NCI-H1417 treated with DMSO at 0.1 percent for 48 hours (cell line): ENCODE data around the gene TFEB.

Experiments used
- DNase-seq: peaks from one replicate; lab custom pipeline; 2025; lab: John Stamatoyannopoulos, UW

The TFEB gene

DNA sequence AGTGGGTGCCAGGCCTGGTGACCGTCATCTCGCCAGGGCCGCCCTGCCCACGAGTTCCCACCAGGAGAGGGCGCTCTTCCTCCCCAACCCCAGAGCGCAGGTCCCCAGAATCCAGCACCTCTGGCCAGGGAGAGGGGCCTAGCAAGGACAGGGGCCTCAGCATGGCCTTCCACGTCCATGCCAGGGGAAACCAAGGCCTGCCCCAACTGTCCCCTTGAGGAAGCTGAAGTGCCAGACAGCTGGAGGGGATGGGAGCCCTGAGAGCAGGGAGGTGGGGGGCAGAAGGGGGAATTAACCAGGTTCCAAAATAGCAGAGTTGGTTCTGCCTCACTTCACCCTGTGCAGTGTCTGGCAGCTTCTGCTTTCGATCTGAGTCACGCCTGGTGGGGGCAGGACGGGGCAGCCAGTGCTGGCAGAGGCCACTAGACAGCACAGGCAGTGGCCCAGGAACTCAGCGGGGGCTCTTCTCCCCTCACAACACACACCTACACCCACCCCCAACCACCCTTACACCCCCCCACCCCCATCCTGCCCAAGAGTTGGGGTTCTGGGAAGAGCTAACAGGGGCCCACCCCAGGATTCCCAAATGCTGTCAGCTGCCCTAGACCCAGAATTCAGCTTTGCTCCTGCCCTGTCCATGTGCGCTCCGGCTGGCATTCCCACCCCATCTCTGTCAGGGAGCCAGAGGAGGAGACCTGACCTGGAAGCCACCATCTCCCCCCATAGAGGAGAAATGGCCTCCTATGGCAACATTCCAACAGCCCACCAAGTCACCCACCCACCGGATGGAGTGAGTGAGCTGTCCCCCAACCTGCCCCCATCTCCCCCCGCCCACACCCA is 29.2 kb downstream of the TFEB start:
- DNase-seq, result no peak

DNA sequence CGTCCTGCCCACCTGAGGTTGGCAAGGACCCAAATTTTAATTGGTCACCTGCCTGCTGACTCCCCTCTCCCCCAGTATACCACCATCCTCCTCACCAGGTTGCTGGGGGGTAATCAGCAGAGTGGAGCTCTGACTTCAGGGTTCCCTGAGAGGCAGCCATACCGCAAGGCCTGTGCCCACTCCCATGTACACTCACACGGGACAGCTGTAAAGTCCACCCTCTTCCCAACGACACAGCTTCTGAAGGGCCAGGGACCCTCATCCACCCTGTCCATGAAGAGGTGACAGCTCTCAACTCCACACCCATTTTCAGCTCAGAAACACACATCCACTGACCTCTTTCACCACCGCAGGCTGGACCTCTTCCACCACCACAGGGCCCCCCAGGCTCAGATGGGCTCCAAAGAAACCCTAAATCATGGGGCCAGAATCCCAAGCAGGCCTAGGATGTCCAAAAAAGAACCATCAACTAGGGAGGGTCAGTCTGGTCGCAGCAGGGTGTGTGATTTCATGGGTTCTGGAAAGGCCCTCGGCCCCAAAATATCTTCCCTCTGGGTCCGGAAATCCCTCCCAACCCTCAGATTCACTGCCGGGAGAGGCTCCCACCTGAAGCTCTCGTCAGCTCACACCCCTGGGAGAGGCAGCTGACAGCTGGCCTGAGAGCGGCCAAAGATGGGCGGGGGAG is 30.0 kb downstream of the TFEB start:
- no peak for DNase-seq

DNA sequence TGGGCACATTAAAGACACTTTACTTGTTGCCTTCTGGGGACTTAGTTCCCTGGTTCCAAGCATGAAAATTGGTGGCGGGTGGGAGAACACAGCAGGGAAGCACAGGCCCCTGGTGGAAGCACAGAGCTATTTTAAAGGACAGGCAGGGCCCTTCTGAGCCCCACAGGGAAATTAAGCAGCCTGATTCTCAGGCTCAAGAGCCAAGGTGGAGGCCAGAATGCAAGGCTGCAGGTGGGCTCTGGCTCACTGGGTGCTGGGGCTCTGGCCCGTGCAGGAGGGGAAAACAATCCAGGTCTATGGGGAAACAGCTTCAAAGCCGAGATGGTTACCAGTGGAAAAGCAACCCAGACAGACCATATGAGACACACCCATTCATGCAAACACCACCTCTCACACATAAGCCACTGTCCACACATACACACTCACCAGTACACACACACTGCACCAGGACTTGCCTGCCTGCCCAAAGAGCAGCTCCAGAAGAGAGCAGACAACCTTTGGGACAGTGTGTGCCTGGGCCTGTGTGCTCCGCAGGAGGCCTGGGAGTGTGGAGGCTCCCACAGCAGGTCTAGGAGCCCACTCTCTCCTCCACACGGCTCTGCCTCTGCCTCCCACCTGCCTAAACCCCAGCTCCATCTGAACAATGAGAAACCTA is 30.6 kb downstream of the TFEB start:
- DNase-seq, result no peak

DNA sequence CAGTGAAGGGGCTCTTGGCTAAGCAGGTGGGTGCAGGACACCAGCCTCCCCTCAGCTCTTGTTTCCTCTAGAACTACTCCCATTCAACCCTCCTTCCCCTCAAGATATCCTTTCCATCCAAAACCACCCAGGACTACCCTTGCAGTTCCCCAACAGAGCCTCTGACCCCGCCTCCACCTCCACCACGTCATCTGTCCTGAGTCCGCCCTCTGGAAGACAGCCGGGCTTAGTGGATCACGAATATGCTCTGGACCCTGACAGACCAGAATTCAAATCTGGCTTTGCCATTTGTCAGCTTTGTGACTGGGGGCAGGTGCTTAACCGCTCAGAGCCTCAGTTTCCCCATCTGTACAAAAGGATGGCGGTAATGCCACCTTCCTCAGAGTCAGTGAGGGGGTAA is 31.4 kb downstream of the TFEB start:
- no peak for DNase-seq

DNA sequence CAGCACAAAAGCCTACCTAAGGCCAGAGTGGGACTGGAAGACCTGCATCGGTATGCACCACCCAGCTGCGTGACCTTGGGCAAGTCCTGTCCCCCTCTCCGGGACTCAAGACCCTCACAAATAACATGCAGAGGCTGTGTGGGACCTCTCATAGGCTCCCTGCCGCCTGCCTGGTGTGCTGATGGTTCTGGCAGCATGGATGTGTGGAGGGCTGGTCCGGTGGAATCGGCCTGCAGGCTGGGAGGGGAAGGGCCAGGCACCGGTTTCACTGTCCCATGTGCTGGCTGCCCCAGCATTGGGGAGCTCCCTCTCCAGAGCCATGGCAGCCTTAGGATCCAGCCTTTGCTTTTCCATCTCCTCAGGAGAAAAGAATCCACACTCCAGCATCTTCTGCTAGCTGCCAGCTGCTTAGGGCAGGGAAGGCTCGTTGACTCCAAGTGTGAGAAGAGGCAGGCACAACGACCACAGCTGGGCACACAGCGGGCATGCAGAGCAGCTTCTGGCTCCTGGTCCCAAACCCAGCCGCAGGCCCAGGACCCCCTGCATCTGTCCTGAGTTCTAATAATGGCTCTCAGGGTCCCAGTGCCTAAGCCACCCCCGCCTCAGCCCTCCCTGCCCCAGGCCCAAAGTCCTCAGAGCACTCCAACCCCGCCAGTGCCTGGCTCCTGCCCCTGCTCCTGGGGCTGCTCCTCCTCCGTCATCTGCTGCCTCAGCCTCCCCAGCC is 32.5 kb downstream of the TFEB start:
- DNase-seq, result no peak

DNA sequence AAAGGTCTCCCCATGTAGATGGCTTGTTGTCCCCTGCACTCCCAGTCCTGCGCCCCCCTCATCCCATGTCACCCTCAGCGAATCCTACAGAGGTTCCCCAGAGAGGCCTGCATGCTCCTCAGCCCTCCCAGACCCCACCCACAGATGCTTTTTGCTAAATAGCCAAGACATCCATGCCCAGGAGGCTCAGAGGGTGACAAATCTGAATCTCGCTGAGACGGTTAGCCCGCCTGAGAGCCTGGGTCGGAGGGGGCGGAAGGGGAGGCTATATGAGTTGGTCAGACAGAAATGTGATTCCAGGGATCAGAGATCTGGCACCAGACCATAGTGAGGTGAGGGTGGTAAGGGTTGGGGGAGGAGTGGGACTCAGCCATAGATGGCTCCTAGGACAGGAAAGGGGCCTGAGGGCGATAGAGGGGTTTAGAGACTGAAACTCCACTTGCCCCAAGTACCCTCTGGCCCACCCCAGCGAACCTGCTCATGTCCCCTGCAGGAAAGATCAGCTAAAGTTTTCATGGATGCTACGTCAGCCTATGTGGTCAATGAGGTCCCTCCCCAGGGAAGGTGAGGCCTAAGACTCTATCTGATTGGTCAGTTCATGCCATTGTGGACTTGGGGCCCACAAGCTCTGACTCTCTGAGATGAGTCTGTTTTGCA is 33.2 kb downstream of the TFEB start:
- no peak for DNase-seq

DNA sequence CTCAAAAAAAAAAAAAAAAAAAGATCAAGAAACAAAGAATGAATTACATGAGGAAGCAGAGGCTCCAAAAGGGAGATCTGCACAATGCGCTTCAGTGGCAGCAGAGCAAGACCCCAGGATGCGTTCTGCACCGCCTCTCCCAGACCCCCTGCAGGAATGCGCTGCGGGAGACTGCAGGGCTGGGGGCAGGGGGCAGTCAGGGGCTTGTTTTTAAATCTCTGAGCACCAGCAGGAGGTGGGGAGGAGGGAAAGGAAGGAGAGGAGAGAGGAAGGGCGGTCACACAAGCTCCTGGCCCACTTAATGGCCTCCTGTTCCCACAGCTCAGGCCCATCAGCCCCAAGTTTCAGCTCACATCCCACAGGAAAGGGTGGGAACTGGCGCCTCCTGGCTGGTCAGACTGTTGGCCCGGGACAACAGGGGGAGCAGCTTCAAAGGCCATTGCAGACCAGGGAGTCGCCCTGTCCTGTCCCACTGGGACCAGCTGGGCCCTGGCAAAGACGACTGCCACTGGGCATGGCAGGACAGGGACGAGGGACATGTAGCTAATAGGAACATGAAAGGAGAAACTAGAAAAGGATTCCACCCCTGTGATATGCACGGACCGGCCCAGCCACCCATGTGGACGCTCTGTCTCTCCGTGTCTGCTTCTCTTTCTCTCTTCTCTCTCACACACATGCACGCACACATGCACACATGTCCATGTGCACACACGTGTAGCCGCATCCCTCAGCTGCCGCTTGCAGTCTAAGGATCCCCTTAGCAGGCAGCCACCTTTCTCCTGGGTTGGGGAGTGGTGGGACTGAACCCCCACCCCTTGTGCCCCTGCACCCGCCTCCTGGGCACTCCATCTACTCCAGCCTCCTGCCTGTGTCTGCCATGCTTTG is 34.7 kb downstream of the TFEB start:
- no peak for DNase-seq

DNA sequence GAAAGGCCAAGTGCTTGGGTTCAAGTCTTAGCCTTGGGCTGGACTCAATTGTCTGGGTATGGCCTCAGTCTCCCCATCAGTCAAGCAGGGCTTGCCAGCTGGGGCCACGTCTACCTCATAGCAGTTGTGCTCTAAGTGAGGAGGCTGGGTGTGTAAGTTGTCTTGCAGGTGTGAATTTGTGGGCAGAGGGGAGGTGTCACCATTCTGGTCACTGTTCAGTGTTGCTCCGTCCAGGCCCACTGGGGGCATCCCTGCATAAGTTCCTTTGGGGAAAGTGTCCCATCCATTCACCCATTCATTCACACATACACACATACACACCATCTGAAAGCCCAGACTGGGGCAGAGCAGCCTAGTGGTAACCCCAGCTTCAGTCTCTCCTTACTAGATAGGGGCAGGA is 36.3 kb downstream of the TFEB start:
- DNase-seq, result no peak

DNA sequence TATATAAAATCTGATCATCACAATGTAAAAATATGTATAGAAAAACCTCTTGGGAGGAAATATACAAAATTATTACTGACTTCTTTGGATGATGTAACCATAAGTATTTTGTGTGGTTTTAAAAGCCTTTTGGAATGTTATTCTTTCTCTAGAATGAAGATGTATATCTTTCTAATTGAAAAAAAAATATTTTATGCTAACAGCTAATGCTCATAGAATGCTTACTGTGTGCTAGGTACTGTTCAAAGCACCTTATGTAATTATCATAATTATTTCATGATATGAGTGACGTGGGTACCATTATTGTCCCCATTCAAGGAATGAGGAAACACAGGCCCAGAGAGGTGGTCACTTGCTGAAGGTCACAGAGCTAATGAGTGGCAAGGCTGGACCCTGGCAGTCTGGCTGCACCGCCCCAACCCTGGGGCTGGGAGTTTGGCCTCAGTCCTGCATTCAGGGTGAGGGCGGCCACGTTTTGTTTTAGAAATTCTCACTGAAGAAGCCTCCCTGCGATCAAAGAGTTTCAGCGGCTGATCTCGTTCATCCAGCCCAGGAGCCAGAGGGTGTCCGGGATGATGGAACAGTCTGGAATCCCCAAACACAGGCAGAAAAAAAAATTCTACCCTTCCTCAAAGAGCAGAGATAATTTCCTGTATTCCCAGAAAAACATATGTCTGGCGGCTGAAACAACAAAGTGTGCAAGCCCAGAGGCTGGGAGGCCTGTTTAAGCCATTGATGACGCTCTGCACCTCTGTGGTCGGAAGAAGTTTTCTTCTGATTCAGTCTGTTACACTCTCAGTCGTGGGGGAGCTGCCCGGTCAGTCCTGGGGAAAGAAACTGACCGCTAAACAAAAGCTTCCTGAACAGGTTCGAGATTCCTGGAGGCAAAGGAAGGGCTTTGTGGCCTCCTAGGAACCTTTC is 37.3 kb downstream of the TFEB start:
- DNase-seq, result no peak

DNA sequence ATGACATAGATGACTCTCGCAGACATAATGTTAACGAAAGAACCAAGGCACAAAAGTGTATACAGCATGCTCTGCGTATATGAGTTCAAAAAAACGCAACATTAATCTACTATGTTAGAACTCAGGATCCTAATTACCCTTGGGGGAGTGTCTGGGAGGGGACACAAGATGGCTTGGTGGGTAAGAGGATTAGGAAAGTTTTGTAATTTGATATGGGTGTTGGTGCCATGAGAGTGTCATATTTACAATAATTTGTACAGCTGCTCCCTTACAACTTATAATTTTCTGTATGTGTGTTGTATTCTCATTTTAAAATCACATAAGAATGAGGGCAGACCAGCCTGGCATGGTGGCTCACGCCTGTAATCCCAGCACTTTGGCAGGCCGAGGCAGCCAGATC is 38.6 kb downstream of the TFEB start:
- no peak for DNase-seq

DNA sequence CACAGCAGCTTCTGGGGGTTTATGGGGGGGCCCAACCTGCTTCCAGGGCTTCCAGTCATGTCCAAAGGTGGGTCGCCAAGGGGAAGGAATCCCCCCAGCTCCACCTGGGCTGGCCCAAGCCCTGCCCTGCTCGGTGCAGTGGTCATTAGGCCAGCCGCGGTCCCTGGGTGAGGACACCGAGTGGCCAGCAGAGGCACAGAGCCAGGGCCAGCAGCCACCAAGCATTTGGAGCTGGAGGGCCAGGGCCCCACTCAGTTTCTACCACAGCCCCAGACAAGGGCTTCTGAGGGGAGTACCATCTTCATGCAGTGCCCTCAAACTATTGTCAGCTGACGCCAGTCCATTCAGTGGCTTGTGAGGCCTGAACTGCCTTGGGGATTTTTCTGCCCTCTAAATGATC is 39.6 kb downstream of the TFEB start:
- DNase-seq, result no peak

DNA sequence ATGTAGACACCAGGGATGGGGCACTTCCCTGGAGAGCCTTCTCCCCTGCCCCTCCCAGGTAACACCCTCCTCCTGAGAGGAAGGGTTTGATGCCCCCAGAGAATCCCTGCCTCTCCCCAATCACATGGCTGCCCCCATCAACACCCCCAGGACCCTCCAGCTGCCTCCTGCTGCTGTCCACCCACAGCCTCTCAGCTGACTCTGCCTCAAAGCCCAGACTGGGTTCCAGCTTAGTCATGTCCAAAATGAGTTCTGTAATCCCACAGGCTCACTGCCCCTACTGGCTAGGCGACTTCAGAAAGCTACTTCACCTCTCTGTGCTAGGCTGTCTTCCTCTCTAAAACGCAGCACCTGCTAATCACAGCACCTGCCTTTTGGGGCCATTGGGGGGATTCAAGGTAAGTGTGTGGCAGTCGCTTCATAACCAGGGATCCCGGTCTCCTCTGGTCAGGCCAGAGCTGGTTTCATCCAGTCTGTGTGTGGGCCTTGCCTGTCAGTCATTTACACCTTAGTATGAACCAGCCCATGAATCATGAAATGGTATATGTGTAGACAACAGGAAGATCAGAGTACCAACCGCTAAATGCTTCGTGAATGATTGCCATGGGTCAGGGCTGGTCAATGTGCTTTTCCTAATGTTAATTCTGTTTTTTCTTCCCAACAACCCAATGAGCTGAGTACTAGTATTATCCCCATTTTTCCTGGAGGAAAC is 40.4 kb downstream of the TFEB start:
- no peak for DNase-seq

DNA sequence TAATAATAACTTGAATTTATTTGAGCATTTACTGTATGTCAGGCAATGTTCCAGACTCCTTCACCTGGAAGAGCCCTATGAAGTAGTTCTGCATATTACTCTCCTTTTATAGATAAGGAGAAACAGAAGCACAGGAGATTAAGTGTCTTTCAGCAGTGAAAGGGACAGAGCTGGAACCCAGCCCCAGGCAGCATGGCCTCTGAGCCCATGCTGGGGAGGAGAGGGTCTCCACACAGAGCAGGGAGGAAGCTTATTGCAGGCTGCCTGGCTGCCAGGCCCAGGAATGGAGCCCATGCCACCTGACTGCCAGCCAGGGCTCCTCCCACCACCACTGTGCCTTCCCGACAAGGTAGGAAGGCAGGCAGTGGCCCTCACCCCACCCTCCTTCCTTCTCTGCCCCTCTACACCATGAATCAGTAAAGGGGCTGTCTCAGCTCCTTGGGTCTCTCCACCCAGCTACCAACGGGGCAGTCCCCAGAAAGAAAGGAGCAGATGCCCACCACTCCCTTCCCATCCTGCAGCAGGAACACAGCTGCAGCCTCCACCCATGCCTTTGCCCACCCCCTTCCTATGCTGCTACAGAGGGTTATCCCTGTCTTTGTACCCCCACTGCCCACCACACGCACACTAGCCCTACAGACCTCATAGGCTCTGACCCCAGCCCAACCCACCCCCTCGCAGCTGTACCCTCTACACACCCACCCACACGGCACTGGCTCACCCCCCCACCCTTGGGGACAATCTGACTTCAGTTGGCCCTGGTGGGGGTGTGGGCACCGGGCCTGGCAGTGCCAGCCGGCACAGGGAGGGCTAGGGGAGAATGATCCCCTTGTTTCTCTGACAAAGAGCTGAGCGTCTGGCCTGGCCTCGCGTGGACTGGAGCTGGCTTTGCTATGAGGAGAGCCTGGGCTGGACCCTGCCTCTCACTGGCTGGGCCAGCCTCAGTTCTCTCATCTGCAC is 41.8 kb downstream of the TFEB start:
- DNase-seq, result no peak

DNA sequence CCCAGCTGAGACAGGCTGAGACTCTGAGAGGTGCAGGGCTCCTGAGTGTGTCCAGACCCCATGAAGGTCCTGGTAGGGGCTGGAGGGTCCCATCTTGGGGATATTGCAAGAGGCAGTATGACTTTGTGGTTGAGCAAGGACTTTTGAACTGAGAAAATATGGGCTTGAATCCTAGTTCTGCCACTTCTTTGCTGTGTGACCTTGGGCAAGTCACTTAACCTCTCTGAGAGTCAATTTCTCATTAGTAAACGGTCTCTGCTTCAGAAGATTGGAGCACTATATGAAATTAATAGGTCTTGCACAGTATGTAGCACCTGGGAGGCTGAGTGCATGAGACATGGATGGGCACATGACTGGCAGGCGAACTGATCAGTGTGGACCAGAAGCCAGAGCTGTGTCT is 42.7 kb downstream of the TFEB start:
- DNase-seq, result no peak

DNA sequence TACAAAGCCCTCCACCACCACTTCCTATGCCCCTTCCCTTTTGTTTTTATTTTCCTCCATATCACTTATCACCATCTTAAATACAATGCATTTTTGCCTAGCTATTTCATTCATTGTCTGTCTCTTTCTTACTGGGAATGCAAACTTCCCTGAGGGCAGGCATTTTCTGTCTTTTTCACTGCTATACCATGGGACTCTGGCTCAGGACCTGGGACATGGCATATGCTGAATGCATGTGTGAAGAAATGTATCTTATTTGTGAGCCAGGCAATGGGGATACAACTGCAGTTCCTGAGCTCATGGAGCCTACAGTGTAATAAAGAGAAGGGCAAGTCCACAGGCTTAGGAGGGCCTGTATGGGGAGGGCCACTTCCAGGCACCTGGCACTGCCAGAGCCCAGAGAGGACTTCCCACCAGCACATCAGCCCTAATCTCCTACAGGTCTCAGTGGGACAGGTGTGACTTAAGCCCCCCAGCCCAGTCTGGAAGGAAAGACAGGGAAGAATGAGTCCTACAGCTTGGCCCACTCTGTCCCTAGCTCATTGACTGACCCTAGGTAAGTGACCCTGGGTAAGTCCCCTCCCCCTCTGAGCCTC is 43.2 kb downstream of the TFEB start:
- no peak for DNase-seq

DNA sequence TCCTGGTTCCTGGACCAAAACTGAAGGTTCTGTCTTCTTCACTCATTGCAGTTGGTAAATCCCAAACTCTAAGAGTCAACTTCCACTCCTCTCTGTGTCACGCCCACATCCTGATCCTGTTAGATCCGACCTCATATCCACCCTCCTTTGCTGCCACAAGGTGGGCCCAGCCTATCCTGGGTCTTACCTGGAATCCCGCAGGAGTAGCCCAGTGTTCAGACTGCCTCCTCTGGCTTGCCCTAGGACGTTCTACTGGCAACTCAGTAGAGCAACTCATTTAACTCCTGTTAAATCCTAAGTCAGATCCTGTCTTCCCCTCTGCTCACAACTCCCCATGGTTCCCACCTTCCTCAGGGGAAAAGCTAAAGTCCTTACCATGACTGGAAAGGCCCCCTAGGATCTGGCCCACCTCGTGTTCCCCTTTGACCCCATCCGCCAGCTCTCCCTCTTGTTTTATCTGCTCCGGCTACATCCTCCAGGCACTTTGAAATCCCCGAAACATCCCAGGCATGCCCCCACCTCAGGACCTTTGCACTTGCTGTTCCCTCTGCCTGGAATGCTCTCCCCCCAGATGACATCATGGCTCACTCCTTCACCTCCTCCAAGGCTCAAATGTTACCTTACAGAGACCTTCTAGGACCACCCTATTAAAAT is 43.9 kb downstream of the TFEB start:
- DNase-seq, result no peak
